CD14-positive monocyte (primary cell): ENCODE data around the gene AGK. TPM values are rescaled to one million over a fixed set of nuclear protein-coding genes. Genes with fewer than 3 reads are reported as not detected.

Source experiments
- DNase-seq, 3 donors: peaks; one replicate each; pipeline ENCODE4 v3.0.0-alpha.2; 2011 to 2022
- H2AFZ ChIP-seq: 2 replicates; pipeline ENCODE4 v1.6.0; 2012; ENCODE audit warnings: mild to moderate bottlenecking, low read depth, low read length, inconsistent platforms; ENCODE audit not compliant: insufficient read depth, poor library complexity, severe bottlenecking
- H3K27ac ChIP-seq, 2 donors: 1 replicate in 1 of 2; 2 replicates in 1 of 2; pipeline ENCODE4 v1.5.1; 2012 to 2013; ENCODE audit warnings: low read length in 2 of 2, control low read depth in 1 of 2, inconsistent platforms in 1 of 2, low read depth in 1 of 2, mild to moderate bottlenecking in 1 of 2
- H3K27me3 ChIP-seq, 2 donors: one replicate each; pipeline versions ENCODE4 v1.6.0 to v1.6.1; 2011 to 2013; ENCODE audit warnings: low read length in 2 of 2; ENCODE audit not compliant: control insufficient read depth in 2 of 2, insufficient read depth in 2 of 2
- H3K36me3 ChIP-seq, 2 donors: replicated peaks in 1 of 2; 1 replicate in 1 of 2; 2 replicates in 1 of 2; pipeline versions ENCODE4 v1.5.1 to v1.6.1; 2012 to 2013; ENCODE audit warnings: low read length in 2 of 2, control low read depth in 1 of 2, inconsistent platforms in 1 of 2, mild to moderate bottlenecking in 1 of 2; ENCODE audit not compliant: insufficient read depth in 2 of 2, control insufficient read depth in 1 of 2
- H3K4me1 ChIP-seq, 2 donors: 1 replicate in 1 of 2; 2 replicates in 1 of 2; pipeline versions ENCODE4 v1.5.1 to v1.6.1; 2012 to 2013; ENCODE audit warnings: low read length in 2 of 2, control low read depth in 1 of 2, inconsistent platforms in 1 of 2, mild to moderate bottlenecking in 1 of 2, moderate library complexity in 1 of 2; ENCODE audit not compliant: insufficient read depth in 2 of 2, control insufficient read depth in 1 of 2
- H3K4me2 ChIP-seq: replicated peaks from 2 replicates; pipeline ENCODE3; 2012; ENCODE audit warnings: low read length, moderate library complexity, mild to moderate bottlenecking; ENCODE audit not compliant: poor library complexity, severe bottlenecking; ENCODE audit errors: extremely low read depth
- H3K4me3 ChIP-seq, 3 experiments: fragments of 200-600 bp in 1 of 3; sonication (generic) in 1 of 3; replicated peaks in 1 of 3; 1 replicate in 2 of 3; 2 replicates in 1 of 3; pipeline ENCODE4 v1.5.1; 2011 to 2013; ENCODE audit warnings: low read length in 3 of 3, mild to moderate bottlenecking in 3 of 3, control low read depth in 2 of 3, low read depth in 2 of 3, inconsistent platforms in 1 of 3, moderate library complexity in 1 of 3
- H3K79me2 ChIP-seq: 2 replicates; pipeline ENCODE4 v1.6.0; 2012; ENCODE audit warnings: mild to moderate bottlenecking, control low read depth, inconsistent platforms, low read length, moderate library complexity; ENCODE audit not compliant: insufficient read depth
- H3K9ac ChIP-seq: 2 replicates; pipeline ENCODE4 v1.6.0; 2017; ENCODE audit warnings: low read length, mild to moderate bottlenecking; ENCODE audit not compliant: insufficient read depth, poor library complexity, severe bottlenecking
- H3K9me3 ChIP-seq, 2 donors: replicated peaks in 1 of 2; 1 replicate in 1 of 2; 2 replicates in 1 of 2; pipeline versions ENCODE4 v1.5.1 to v1.6.1; 2012 to 2013; ENCODE audit warnings: low read length in 2 of 2, control low read depth in 1 of 2; ENCODE audit not compliant: control insufficient read depth in 1 of 2, insufficient read depth in 1 of 2
- H4K20me1 ChIP-seq: 2 replicates; pipeline ENCODE4 v1.6.0; 2012; ENCODE audit warnings: mild to moderate bottlenecking, low read length, control low read depth, moderate library complexity; ENCODE audit not compliant: insufficient read depth
- H3K27ac Mint-ChIP-seq, 7 donors: one replicate each; pipeline ENCODE4 v1.8.0; 2020; ENCODE audit warnings: mild to moderate bottlenecking in 7 of 7, mixed read lengths in 7 of 7, moderate library complexity in 6 of 7, inconsistent platforms in 2 of 7
- H3K27me3 Mint-ChIP-seq, 3 donors: one replicate each; pipeline ENCODE4 v1.8.0; 2021 to 2022; ENCODE audit warnings: low read depth in 3 of 3, mild to moderate bottlenecking in 3 of 3, mixed read lengths in 3 of 3, moderate library complexity in 3 of 3, inconsistent platforms in 1 of 3
- H3K36me3 Mint-ChIP-seq, 2 donors: one replicate each; pipeline ENCODE4 v1.8.0; 2020; ENCODE audit warnings: mixed read lengths in 2 of 2, inconsistent platforms in 1 of 2, mild to moderate bottlenecking in 1 of 2
- H3K4me1 Mint-ChIP-seq: one replicate; pipeline ENCODE4 v1.8.0; 2020; ENCODE audit warnings: mild to moderate bottlenecking, mixed read lengths
- H3K4me3 Mint-ChIP-seq, 2 donors: one replicate each; pipeline ENCODE4 v1.8.0; 2020; ENCODE audit warnings: mild to moderate bottlenecking in 2 of 2, mixed read lengths in 2 of 2, moderate library complexity in 1 of 2
- H3K9me3 Mint-ChIP-seq, 7 donors: one replicate each; pipeline ENCODE4 v1.8.0; 2020 to 2022; ENCODE audit warnings: mixed read lengths in 7 of 7, mild to moderate bottlenecking in 6 of 7, moderate library complexity in 6 of 7, inconsistent platforms in 2 of 7
- CTCF ChIP-seq: fragments of 200-600 bp; IDR thresholded peaks from one replicate; pipeline ENCODE4 v1.8.0; 2022; ENCODE audit warnings: antibody characterized with exemption, mild to moderate bottlenecking
- WGBS: methylation state at CpG from one replicate; pipeline ENCODE4 v1.1.5; 2013; ENCODE audit warnings: missing lambda C conversion rate; ENCODE audit not compliant: insufficient coverage; 5-methylcytosine and 5-hydroxymethylcytosine counted together
- intact Hi-C, 2 donors: fragments of 100-400 bp; cut with micrococcal nuclease; formaldehyde crosslinking; loops; one replicate each; pipeline versions ENCODE4 v1.15.0 to v1.15.1; 2023
- polyA plus RNA-seq, 3 donors: library from polyadenylated mRNA; depleted of rRNA in 1 of 3; unstranded in 2 of 3; stranded (reverse) in 1 of 3; fragments of 300-500 nt in 2 of 3; fragments of >200 nt in 1 of 3; fragmentation: Illumina TruSeq in 2 of 3; gene quantifications; 1 replicate in 2 of 3; 2 replicates in 1 of 3; pipeline ENCODE4 v1.2.3, GENCODE V29; 2012 to 2021

The AGK gene
- polyA plus RNA-seq, 3 donors = 10.0 to 11.0 (median 11.0) TPM

- Histone ChIP-seq H3K4me2 (no peak overlapping the region), H3K79me2 (no peaks in the 10 kb centered on the region), H4K20me1 (no peaks in the 10 kb centered on the region), H3K27me3 (peaks cover 2% of the 10 kb centered on the region in 2 donors), H3K9me3 (no peaks in the 10 kb centered on the region), H3K4me1 (no peaks in the 10 kb centered on the region), H3K27ac (no peak overlapping the region), H3K36me3 (no peaks in the 10 kb centered on the region), H3K9ac (no peak overlapping the region), H3K4me3 (no peak overlapping the region), H2AFZ (no peak overlapping the region)
- WGBS = 93% methylated on average over 3 of the region's 4 CpGs
- no peak overlapping the region for H3K27ac Mint-ChIP-seq
- TF ChIP-seq CTCF = no peak
- H3K9me3 Mint-ChIP-seq = peaks cover 0 to 2% (median 0%) of the 10 kb centered on the region in 7 donors
- peaks cover 6 to 12% (median 9%) of the 10 kb centered on the region in 3 donors for H3K27me3 Mint-ChIP-seq
- no peaks in the 10 kb centered on the region for H3K36me3 Mint-ChIP-seq
- H3K4me1 Mint-ChIP-seq = no peaks in the 10 kb centered on the region
- intact Hi-C loops = no loop called here
- H3K4me3 Mint-ChIP-seq = no peak overlapping the region
- DNase-seq = no peak
These were observed 24.1 kb upstream of the AGK start for GRCh38 chr7:141527076-141527475.

DNA sequence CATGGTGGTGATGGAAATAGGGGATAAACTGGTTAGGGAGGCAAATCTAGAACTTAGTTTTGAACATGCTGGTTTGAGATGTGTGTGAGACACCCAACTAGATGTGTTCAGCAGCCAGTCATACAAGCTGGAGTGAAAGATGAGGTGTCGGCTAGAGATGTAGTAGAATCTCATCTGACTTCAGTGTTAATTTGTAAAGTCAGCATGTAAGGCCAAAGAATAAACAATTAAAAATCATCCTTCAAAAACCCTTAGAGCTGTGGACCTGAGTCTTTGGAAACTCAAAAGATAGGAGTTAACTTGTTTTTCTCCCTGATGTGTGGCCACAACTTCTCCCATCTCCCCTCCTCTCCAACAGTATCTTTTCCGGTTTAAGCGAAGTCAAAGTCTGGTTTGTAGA is 22.8 kb upstream of the AGK start:
- Mint-ChIP-seq H3K4me3 (no peak overlapping the region), H3K9me3 (peaks cover 0 to 2% (median 0%) of the 10 kb centered on the region in 7 donors), H3K27ac (no peak overlapping the region), H3K36me3 (no peaks in the 10 kb centered on the region), H3K4me1 (peaks cover 2% of the 10 kb centered on the region), H3K27me3 (peaks cover 9 to 12% (median 9%) of the 10 kb centered on the region in 3 donors)
- Histone ChIP-seq H3K36me3 (no peaks in the 10 kb centered on the region), H3K27me3 (peaks cover 2% of the 10 kb centered on the region in 2 donors), H3K9me3 (no peaks in the 10 kb centered on the region), H3K4me1 (no peaks in the 10 kb centered on the region), H3K4me3 (no peak overlapping the region), H3K9ac (no peak overlapping the region), H3K79me2 (no peaks in the 10 kb centered on the region), H3K4me2 (no peak overlapping the region), H2AFZ (no peak overlapping the region), H3K27ac (no peak overlapping the region), H4K20me1 (no peaks in the 10 kb centered on the region)
- TF ChIP-seq CTCF = no peak
- WGBS = no CpG with 5 or more reads among the region's 3 CpGs
- intact Hi-C loops = no loop called here
- DNase-seq = no peak
